HG02571 (cell line): ENCODE measurements around the gene OR2W3.

Source experiments
- ATAC-seq: cut with Tn5 transposase; IDR thresholded peaks from one replicate; pipeline ENCODE4 v1.9.1; 2021; ENCODE audit warnings: mild to moderate bottlenecking, moderate library complexity; ENCODE audit not compliant: unreplicated experiment

The OR2W3 gene

DNA sequence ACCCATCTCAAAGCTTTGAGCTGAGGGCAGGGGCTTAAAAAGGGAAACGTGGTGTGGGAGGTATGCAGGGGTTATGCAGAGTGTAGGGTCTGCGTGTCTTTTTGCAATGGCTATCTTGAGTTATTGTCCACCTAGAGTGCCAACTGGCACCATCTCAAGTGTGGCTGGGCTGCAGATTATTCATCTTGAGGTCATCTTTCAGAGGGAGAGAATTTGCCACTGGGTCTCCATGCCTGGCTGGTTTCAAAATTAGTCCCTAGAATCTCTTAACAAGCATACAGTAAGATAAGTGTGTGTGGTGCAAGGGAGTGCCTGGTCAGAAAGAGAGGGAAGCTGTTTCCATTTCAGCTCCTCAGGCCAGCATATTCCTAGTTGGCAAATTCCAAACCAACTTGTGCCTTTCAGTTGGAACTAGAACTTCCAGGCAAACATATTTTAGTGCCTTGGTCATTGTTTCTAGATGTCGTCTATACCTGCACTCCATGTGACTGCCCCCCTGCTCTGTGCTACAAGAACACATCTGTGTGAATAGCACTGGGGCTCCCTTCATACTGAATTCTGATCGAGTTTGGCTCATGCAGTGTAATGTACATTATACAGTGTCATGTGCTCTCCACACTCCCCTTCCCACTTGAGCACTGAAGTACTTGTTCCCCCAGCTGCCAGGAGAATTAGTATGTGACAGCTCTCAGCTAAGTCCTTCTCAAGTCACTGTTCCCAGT is 19.7 kb downstream of the OR2W3 start:
- ATAC-seq, result no peak

DNA sequence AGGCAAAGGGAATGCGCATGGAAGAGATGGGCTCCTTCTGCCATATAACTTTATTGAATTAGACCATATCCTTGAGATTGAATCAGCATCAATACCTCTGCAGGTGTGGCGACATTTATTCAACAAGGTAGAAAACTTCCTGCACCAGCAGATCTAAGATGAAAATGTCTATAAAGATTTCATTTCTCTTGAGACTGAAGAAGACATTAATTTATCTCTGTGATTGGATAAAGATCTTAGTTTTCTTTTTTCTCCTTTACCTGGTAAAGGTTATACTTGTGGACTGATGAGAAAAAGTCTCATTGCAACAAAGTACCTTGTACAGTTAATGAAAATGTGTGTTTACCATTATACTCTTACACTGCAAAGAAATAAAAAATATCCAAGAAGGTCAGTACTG is 24.6 kb downstream of the OR2W3 start, which contains the start of gene OR2T8:
OR2T8 (plus strand) TSS at position 301 of the 400 bp plus-strand sequence. CDS start 766 bp downstream, outside the sequence.
- no peak for ATAC-seq

DNA sequence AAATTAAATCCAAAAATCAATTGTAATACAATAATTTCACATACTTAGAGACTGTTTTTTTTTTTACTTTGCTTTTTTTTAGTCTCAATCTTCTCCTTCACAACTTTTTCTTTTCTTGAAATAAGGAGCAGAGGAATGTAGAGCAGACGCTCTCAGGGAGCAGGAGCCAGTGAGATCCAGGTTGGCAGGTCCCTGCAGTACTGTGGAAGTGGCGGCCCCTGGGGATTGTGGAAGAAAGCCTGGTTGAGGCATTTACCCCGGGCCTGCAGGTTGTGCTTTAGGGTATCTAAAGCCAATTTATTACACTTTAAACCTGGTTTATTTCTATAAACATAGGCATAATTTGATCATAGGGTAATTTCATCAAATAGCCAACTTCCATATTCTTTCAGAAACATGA is 28.6 kb downstream of the OR2W3 start:
- no peak for ATAC-seq

DNA sequence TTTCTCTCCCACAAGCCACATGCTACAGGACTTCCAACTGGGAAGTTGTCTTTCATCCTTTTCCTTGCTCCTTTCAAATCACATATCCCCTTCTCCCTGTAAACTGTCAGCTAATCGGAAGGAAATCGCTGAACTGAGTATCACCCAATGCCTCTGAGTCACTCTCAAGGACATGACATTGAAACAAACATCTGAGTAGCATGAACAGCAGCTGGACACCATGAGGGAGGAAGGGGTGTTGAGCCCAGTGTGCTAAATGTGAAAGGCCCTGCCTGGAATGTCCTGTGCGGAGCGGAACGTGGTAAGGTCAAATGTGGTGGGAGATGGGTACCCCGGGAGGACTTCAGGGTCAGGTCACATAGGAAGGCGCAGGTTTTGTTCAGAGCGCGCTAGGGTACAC is 29.5 kb downstream of the OR2W3 start, which contains the start of gene OR2AJ1:
OR2AJ1 (plus strand) TSS at position 22 of the 400 bp plus-strand sequence. CDS start 8,880 bp downstream, outside the sequence.
- ATAC-seq, result no peak

DNA sequence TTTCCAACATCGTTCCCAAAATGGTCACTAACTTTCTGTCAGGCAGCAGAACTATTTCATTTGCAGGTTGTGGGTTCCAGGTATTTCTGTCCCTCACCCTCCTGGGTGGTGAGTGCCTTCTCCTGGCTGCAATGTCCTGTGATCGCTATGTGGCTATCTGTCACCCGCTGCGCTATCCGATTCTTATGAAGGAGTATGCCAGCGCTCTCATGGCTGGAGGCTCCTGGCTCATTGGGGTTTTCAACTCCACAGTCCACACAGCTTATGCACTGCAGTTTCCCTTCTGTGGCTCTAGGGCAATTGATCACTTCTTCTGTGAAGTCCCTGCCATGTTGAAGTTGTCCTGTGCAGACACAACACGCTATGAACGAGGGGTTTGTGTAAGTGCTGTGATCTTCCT is 38.6 kb downstream of the OR2W3 start:
- no peak for ATAC-seq

DNA sequence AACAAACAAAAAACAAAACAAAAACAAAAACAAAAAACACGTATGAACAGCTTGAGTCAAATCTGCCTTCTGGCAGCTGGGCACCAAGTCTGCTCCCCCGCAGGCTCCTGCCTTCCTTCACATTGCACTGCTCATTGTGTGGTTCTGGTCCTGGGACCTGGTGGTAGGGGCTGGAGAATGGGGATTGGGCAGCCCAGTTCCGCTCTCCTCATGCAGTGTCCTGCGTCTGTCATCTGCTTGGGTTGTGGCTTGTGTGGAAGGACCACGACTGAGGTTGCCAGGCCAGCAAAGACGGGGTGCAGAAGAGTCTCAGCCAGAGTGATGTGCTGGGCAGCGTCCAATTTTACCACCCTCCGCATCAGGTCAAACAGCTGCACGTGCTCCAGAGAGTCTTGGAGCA is 40.4 kb downstream of the OR2W3 start:
- ATAC-seq, result no peak

DNA sequence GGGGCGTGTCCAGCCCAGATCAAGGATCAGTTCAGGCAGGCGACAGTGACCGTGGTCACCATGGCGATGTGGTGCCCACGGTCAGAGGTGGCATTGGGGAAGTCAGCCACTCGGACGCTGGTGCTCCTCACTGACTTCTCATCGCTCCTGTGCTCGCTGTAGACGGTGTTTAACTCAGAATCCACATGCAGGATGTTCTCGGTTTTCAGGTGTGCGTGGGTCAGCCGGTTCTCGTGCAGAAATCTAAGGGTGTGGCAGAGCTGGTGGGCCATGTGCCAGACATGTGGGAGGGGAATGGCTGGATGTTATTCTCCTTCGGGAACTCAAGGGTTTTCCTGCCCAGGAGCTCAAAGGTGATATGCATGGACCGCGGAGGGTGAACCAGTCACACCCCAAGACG is 41.0 kb downstream of the OR2W3 start:
- ATAC-seq, result no peak

DNA sequence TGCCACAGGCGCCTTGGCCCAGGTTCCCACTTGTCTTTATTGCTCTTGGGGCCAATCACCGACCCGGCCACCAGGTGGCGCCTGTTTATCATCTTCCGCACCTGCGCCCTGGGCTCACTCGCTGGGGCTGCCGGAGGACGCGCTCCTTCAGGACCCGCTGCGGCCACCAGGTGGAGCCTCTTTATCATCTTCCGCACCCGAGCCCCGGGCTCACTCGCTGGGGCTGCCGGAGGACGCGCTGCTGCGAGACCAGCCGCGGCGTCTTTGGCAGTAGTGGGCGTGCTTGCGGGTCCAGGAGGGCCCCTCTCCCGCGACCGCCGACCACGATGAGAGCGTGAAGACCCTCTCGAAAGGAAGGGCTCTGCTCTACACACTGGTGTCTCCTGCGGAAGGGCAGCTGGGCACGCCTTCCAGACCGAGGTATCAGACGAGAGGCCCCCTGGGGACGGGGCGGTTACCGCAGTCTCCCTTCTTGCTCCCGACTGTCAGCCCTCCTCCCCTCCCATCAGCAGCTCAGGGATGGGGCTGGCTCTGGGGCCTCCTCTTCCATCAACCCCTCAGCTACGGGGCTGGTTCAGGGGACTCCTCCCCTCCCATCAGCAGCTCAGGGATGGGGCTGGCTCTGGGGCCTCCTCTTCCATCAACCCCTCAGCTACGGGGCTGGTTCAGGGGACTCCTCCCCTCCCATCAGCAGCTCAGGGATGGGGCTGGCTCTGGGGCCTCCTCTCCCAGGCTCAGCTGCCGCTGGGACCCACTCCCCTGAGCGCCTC is 41.8 kb downstream of the OR2W3 start:
- peak; percentile 100 for ATAC-seq

DNA sequence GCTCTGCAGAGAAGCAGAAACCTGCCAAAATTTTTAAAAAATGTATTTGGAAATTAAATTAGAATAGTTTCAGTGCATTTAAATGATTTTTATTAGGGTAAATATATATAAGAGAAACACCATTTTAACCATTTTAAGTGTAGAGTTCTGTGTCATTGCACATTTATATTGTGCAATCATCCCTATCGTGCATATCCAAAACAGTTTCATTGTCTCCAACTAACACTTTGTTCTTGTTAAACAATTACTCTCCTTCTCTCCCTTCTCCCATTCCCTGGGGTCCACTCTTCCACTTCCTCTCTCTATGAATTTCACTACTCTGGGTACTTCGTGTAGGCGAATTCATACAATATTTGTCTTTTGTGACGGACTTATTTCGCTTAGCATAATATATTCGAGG is 47.2 kb downstream of the OR2W3 start:
- ATAC-seq, result no peak
